GM12891 (cell line): ENCODE results near the gene SYT10. TPM values are rescaled to one million over a fixed set of nuclear protein-coding genes. Genes with fewer than 3 reads are reported as not detected.

Source experiments
- DNase-seq: peaks from one replicate; pipeline ENCODE4 v3.0.0; 2011; ENCODE audit warnings: low spot score; ENCODE audit not compliant: insufficient read length
- FAIRE-seq: peaks from 2 replicates; lab custom pipeline; 2011; peaks lifted over from hg19 to GRCh38; lab: Jason Lieb, UNC
- PAX5 ChIP-seq: IDR thresholded peaks from 2 replicates; pipeline ENCODE4 v1.6.1; 2011; ENCODE audit warnings: low read length, moderate library complexity, mild to moderate bottlenecking; ENCODE audit not compliant: insufficient read depth, severe bottlenecking
- POLR2A ChIP-seq: IDR thresholded peaks from 2 replicates; pipeline ENCODE4 v1.6.1; 2011; ENCODE audit warnings: low read depth, low read length, control low read depth
- POLR2AphosphoS5 ChIP-seq: IDR thresholded peaks from 2 replicates; pipeline ENCODE4 v1.6.1; 2011; ENCODE audit warnings: low read depth, low read length, control low read depth
- POU2F2 ChIP-seq: IDR thresholded peaks from 2 replicates; pipeline ENCODE4 v1.6.1; 2011; ENCODE audit warnings: low read depth, mild to moderate bottlenecking, control low read depth, low read length, moderate library complexity
- SPI1 ChIP-seq: IDR thresholded peaks from 2 replicates; pipeline ENCODE4 v1.6.1; 2011; ENCODE audit warnings: low read depth, low read length, control low read depth
- TAF1 ChIP-seq: IDR thresholded peaks from 2 replicates; pipeline ENCODE4 v1.6.1; 2011; ENCODE audit warnings: low read depth, low read length, control low read depth
- polyA plus RNA-seq: library from polyadenylated mRNA; unstranded; fragments of >200 nt; gene quantifications from one replicate; pipeline ENCODE4 v1.2.1, GENCODE V29; 2012; ENCODE audit warnings: low read depth, missing spikeins, inconsistent platforms; ENCODE audit not compliant: missing spikeins

Gene SYT10
- not detected for polyA plus RNA-seq

GRCh38 chr12:33439587-33440011 is at the start of gene SYT10:
Gene SYT10 (minus strand): TSS chr12:33439819. CDS start chr12:33439522, 297 bp downstream.
- DNase-seq (no peak), FAIRE-seq (no peak)
- TF ChIP-seq TAF1 (no peak), SPI1 (no peak), POLR2AphosphoS5 (no peak)

- FAIRE-seq (no peak), DNase-seq (no peak)
- TF ChIP-seq POU2F2, result no peak
- TF ChIP-seq SPI1, result no peak
- no peak for TF ChIP-seq POLR2AphosphoS5
- no peak for TF ChIP-seq TAF1
- no peak for TF ChIP-seq PAX5
- no peak for TF ChIP-seq POLR2A
These were observed 48.4 kb upstream of the SYT10 start for GRCh38 chr12:33488036-33488435.

GRCh38 chr12:33486058-33486457 is 46.4 kb upstream of the SYT10 start:
- FAIRE-seq, result no peak

GRCh38 chr12:33484161-33484560 is 44.5 kb upstream of the SYT10 start:
- no peak for FAIRE-seq
- DNase-seq, result no peak
- TF ChIP-seq PAX5 (no peak), POLR2A (no peak), POLR2AphosphoS5 (no peak), SPI1 (no peak), TAF1 (no peak), POU2F2 (no peak)

More at GRCh38 chr12:33486058-33486457, 46.4 kb upstream of the SYT10 start:
- DNase-seq, result no peak
- no peak for TF ChIP-seq POU2F2
- TF ChIP-seq POLR2AphosphoS5, result no peak
- TF ChIP-seq SPI1, result no peak
- no peak for TF ChIP-seq PAX5
- no peak for TF ChIP-seq TAF1
- TF ChIP-seq POLR2A, result no peak

GRCh38 chr12:33480366-33480765 is 40.7 kb upstream of the SYT10 start:
- no peak for DNase-seq
- FAIRE-seq, result no peak
- TF ChIP-seq POU2F2, result no peak
- TF ChIP-seq TAF1, result no peak

- FAIRE-seq (no peak), DNase-seq (no peak)
- no peak for TF ChIP-seq POLR2AphosphoS5
- no peak for TF ChIP-seq SPI1
- TF ChIP-seq POLR2A, result no peak
- no peak for TF ChIP-seq TAF1
- no peak for TF ChIP-seq PAX5
- no peak for TF ChIP-seq POU2F2
These were observed 36.4 kb upstream of the SYT10 start for GRCh38 chr12:33476058-33476457.

- DNase-seq (no peak), FAIRE-seq (no peak)
- TF ChIP-seq POU2F2 (no peak), POLR2AphosphoS5 (no peak), POLR2A (no peak), PAX5 (no peak)
These were observed 32.7 kb upstream of the SYT10 start for GRCh38 chr12:33472299-33472698.

- TF ChIP-seq PAX5 (no peak), TAF1 (no peak), POU2F2 (no peak), POLR2AphosphoS5 (no peak), POLR2A (no peak), SPI1 (no peak)
- DNase-seq, result no peak
- FAIRE-seq, result no peak
These were observed 15.5 kb upstream of the SYT10 start for GRCh38 chr12:33455096-33455495.

- FAIRE-seq, result no peak
These were observed 10.9 kb upstream of the SYT10 start for GRCh38 chr12:33450480-33450879.

GRCh38 chr12:33440477-33440876 is 858 bp upstream of the SYT10 start:
- no peak for DNase-seq
- no peak for FAIRE-seq
- TF ChIP-seq PAX5 (no peak), POLR2A (no peak), POLR2AphosphoS5 (no peak), TAF1 (no peak), SPI1 (no peak), POU2F2 (no peak)

More at GRCh38 chr12:33450480-33450879, 10.9 kb upstream of the SYT10 start:
- DNase-seq, result no peak
- no peak for TF ChIP-seq SPI1
- TF ChIP-seq TAF1, result no peak
- TF ChIP-seq PAX5, result no peak
- TF ChIP-seq POLR2A, result no peak
- no peak for TF ChIP-seq POLR2AphosphoS5
- no peak for TF ChIP-seq POU2F2
